Activated naive CD8-positive, alpha-beta T cell treated with anti-CD3 and anti-CD28 coated beads for 36 hours (primary cell): ENCODE results near the gene DNAJC24. TPM values are rescaled to one million over a fixed set of nuclear protein-coding genes. Genes with fewer than 3 reads are reported as not detected.

ENCODE experiments used
- DNase-seq: peaks from one replicate; pipeline ENCODE4 v3.0.0; 2021
- H3K27ac Mint-ChIP-seq: one replicate; pipeline ENCODE4 v1.8.0; 2022; ENCODE audit warnings: mild to moderate bottlenecking, moderate library complexity, mixed read lengths
- H3K27me3 Mint-ChIP-seq: one replicate; pipeline ENCODE4 v1.8.0; 2022; ENCODE audit warnings: mild to moderate bottlenecking, mixed read lengths
- H3K36me3 Mint-ChIP-seq: one replicate; pipeline ENCODE4 v1.8.0; 2021; ENCODE audit warnings: mild to moderate bottlenecking, mixed read lengths
- H3K4me1 Mint-ChIP-seq: one replicate; pipeline ENCODE4 v1.8.0; 2021; ENCODE audit warnings: mixed read lengths
- H3K4me3 Mint-ChIP-seq: one replicate; pipeline ENCODE4 v1.8.0; 2022; ENCODE audit warnings: mild to moderate bottlenecking, moderate library complexity, mixed read lengths
- H3K9me3 Mint-ChIP-seq: one replicate; pipeline ENCODE4 v1.8.0; 2022; ENCODE audit warnings: mixed read lengths
- total RNA-seq, 2 experiments: library from RNA; stranded (reverse); gene quantifications; one replicate each; pipeline ENCODE4 v1.2.3, GENCODE V29; 2021

DNAJC24 gene
- total RNA-seq, 2 experiments from 2014 or later = 16.3 to 22.8 TPM

DNA sequence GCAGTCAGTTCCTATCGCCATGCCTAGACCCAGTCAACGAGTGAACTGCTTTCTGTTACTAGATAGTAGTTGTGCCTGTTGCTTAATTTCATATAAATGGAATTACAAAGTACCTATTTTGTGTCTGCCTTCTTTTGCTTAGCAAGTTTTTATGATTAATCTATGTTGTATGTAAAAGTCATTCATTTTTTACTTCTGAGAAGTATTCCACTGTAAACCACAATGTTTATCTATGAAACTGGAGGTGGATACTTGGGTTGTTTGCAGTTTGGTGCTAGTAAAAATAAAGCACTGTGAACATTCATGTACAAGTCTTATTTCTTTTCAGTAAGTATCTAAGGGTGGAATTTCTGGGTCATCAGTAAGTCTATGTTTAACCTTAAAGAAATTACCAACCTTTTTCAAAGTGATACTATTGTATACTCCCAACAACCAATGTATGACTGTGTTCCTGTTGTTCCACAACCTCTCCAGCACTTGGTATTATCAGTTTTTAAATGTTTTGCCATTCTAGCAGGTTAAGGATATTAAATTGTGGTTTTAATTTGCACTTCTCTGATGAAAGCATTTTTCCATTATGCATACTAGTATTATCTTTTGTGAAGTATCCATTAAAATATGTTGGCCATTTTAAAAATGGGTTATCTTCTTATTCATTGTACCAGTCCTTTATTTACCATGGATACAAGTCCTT is 68.2 kb downstream of the DNAJC24 start:
- H3K27ac Mint-ChIP-seq = no peak overlapping the region
- peaks cover 7% of the 10 kb centered on the region for H3K4me1 Mint-ChIP-seq
- no peaks in the 10 kb centered on the region for H3K27me3 Mint-ChIP-seq
- H3K4me3 Mint-ChIP-seq = no peak overlapping the region
- peaks cover 13% of the 10 kb centered on the region for H3K36me3 Mint-ChIP-seq
- DNase-seq = no peak
- H3K9me3 Mint-ChIP-seq = peaks cover 12% of the 10 kb centered on the region

GRCh38 chr11:31441296-31441695 is 71.6 kb downstream of the DNAJC24 start:
- no peak for DNase-seq
- H3K9me3 Mint-ChIP-seq = peaks cover 12% of the 10 kb centered on the region
- H3K36me3 Mint-ChIP-seq = peaks cover 22% of the 10 kb centered on the region
- H3K27me3 Mint-ChIP-seq = no peaks in the 10 kb centered on the region
- no peak overlapping the region for H3K27ac Mint-ChIP-seq
- H3K4me3 Mint-ChIP-seq = no peak overlapping the region
- H3K4me1 Mint-ChIP-seq = peaks cover 9% of the 10 kb centered on the region

DNA sequence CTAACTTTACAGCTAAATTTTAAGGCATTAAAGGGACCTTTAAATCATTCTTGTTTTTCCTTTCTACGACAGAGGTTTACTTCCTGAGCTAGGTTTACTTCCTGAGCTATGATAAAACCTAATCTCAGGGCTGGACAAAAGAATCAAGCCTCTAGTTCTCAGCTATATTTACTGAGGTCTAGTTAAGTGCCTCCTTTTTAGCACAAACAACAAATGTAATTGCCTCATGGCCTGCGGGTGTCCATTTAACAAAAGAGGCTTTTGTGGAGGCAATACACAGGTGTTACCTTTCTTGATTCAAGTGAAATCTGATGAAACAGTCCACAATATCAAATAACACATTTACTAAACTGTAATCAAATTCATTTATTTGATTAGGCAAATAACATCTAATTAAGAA is 72.4 kb downstream of the DNAJC24 start:
- Mint-ChIP-seq H3K27ac (no peak overlapping the region), H3K4me3 (no peak overlapping the region), H3K9me3 (peaks cover 12% of the 10 kb centered on the region), H3K36me3 (peaks cover 26% of the 10 kb centered on the region), H3K4me1 (peaks cover 9% of the 10 kb centered on the region), H3K27me3 (no peaks in the 10 kb centered on the region)
- DNase-seq = no peak

DNA sequence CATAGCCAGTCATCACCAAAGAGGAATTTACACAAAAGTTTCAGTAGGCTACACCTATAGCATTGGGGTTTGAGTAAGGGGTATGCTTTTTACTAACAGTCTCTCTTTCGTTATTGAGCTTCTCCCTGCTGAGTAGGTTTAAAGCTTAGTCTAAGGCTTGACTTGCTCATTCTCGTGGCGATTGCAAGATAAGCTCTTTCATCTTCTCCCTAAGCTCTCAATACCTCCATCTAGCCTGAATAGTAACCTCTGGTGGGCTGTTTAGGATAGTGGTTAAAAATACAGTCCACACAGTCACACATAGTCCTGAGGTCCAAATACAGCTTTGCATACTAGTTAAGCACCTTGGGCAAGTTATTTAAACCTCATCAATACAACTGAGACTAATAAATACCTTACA is 74.1 kb downstream of the DNAJC24 start:
- Mint-ChIP-seq H3K9me3 (peaks cover 8% of the 10 kb centered on the region), H3K27ac (no peak overlapping the region), H3K27me3 (no peaks in the 10 kb centered on the region), H3K4me3 (no peak overlapping the region), H3K4me1 (peaks cover 2% of the 10 kb centered on the region), H3K36me3 (peaks cover 32% of the 10 kb centered on the region)
- no peak for DNase-seq

DNA sequence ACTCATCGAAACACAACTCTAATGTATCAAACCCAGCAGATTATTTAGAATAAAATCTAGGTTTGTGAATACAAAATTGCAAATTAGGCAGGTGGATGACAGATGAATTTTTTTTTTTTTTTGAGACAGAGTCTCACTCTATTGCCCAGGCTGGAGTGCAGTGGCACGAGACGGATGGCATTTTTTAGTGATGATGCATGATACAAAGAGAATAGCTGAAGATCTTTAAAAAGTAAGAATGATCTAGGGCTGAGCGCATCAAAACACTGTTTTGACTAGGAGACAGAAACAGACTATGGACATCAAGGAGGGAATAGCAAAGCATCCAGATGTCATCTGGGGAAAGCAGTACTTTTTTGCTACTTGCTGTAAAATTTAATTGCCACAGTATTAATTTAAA is 76.0 kb downstream of the DNAJC24 start:
- H3K36me3 Mint-ChIP-seq = peaks cover 25% of the 10 kb centered on the region
- no peak overlapping the region for H3K4me3 Mint-ChIP-seq
- no peaks in the 10 kb centered on the region for H3K27me3 Mint-ChIP-seq
- H3K4me1 Mint-ChIP-seq = peaks cover 2% of the 10 kb centered on the region
- no peak for DNase-seq
- peaks cover 1% of the 10 kb centered on the region for H3K9me3 Mint-ChIP-seq
- H3K27ac Mint-ChIP-seq = no peak overlapping the region

DNA sequence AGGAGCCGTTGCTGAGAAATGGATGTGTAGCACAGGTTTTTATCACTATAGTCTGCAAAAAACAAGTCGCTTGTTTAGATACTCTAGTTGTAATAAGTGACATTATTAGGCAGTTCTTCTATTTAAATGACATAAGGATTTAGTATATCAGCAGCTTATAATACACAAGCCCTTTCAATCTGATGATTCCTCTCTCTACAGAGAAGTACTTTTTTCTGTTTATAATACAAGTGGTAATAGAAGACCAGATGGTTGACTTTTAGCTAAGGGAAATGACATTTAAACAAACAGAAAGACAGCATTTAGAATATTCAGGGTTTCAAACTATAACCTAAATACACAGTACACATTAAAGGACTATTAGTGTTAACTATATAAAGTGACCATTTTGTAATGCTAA is 79.4 kb downstream of the DNAJC24 start:
- H3K27ac Mint-ChIP-seq = no peak overlapping the region
- peaks cover 1% of the 10 kb centered on the region for H3K9me3 Mint-ChIP-seq
- H3K4me3 Mint-ChIP-seq = no peak overlapping the region
- H3K36me3 Mint-ChIP-seq = peaks cover 39% of the 10 kb centered on the region
- no peaks in the 10 kb centered on the region for H3K27me3 Mint-ChIP-seq
- DNase-seq = no peak
- no peaks in the 10 kb centered on the region for H3K4me1 Mint-ChIP-seq

- Mint-ChIP-seq H3K4me3 (no peak overlapping the region), H3K36me3 (peaks cover 37% of the 10 kb centered on the region), H3K27me3 (no peaks in the 10 kb centered on the region), H3K4me1 (no peaks in the 10 kb centered on the region), H3K9me3 (peaks cover 1% of the 10 kb centered on the region), H3K27ac (no peak overlapping the region)
- DNase-seq = no peak
Measured at GRCh38 chr11:31450841-31451240, 81.2 kb downstream of the DNAJC24 start.

DNA sequence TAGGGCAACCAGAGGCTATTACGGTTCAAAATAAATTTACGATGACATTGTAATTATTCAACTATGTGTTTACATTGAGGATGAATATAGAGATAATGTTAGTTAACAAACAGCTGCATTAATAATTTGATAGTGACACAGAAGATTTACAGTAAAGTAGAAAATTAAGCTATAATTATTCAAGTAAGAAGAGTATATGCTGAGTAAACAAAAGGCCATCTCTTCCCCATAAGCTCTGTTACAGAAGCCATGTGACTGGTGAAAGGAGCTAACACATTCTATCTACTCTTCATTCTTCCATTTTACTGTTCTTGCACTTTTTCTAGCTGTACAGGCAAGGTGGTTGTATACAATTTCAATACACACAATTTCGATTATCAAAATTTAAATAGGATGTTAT is 85.5 kb downstream of the DNAJC24 start:
- Mint-ChIP-seq H3K36me3 (peaks cover 31% of the 10 kb centered on the region), H3K4me1 (peaks cover 2% of the 10 kb centered on the region), H3K27me3 (no peaks in the 10 kb centered on the region), H3K9me3 (no peaks in the 10 kb centered on the region), H3K4me3 (no peak overlapping the region), H3K27ac (no peak overlapping the region)
- no peak for DNase-seq

GRCh38 chr11:31464436-31464835 is 94.8 kb downstream of the DNAJC24 start:
- Mint-ChIP-seq H3K9me3 (peaks cover 23% of the 10 kb centered on the region), H3K4me3 (no peak overlapping the region), H3K27me3 (no peaks in the 10 kb centered on the region), H3K4me1 (no peaks in the 10 kb centered on the region), H3K36me3 (peaks cover 44% of the 10 kb centered on the region), H3K27ac (no peak overlapping the region)
- no peak for DNase-seq

- Mint-ChIP-seq H3K36me3 (peaks cover 21% of the 10 kb centered on the region), H3K4me3 (no peak overlapping the region), H3K4me1 (peaks cover 3% of the 10 kb centered on the region), H3K9me3 (peaks cover 2% of the 10 kb centered on the region), H3K27me3 (no peaks in the 10 kb centered on the region), H3K27ac (no peak overlapping the region)
- no peak for DNase-seq
Measured at GRCh38 chr11:31474083-31474482, 104.4 kb downstream of the DNAJC24 start.

DNA sequence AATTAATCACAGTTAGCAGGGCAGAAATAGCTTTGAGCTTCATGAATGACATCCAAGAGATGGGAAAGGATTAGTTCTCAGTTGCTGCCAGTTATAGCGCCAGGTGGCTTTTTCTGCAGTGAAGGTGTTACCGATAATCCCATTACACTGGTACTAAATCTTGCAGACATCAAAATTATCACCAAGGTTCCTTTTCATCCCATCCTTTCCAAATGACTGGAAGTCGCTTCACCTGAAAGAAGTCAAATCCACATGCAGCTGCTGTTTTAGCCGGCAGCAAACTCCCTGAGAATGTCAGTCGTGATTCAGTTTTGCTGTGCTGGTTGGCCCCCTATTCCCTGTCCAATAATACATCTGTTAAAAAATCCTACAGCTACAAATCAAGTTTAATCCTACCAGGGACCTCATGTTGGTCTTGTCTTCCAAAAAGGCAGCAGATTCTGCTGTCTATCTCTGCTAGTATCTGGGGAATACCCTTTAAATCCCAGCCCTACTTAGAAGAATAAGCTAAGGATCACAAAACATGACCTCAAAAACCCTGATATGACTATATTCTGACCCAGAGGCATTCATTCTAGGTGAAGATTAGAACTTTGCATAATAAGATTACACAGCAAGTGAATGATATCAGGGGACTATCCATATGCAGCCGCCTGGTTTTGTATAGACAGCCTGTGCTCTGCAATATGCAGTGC is 108.0 kb downstream of the DNAJC24 start:
- no peak overlapping the region for H3K4me3 Mint-ChIP-seq
- H3K36me3 Mint-ChIP-seq = peaks cover 4% of the 10 kb centered on the region
- DNase-seq = no peak
- H3K4me1 Mint-ChIP-seq = peaks cover 6% of the 10 kb centered on the region
- H3K27me3 Mint-ChIP-seq = no peaks in the 10 kb centered on the region
- H3K27ac Mint-ChIP-seq = no peak overlapping the region
- H3K9me3 Mint-ChIP-seq = no peaks in the 10 kb centered on the region

GRCh38 chr11:31478223-31478590 is 108.5 kb downstream of the DNAJC24 start:
- DNase-seq = no peak
- Mint-ChIP-seq H3K27ac (no peak overlapping the region), H3K9me3 (no peaks in the 10 kb centered on the region), H3K36me3 (peaks cover 4% of the 10 kb centered on the region), H3K4me1 (peaks cover 6% of the 10 kb centered on the region), H3K27me3 (no peaks in the 10 kb centered on the region), H3K4me3 (no peak overlapping the region)

DNA sequence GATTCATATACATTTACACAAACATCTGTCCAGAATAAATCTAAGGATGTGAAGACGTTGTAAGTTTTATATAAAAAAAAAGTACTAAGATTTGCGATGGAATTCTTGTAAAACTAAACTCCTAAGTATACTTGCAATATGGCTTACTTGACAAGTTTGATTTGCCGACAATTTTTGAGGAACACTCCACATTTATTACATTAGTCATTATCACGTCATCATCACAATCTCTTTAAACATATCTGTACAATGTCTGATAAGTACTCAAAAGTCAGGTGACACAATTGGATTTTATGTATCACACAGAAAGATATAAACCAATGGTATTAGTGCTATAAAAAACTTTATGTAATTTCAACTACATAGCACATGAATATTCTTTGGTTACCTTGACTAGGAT is 109.4 kb downstream of the DNAJC24 start:
- Mint-ChIP-seq H3K4me1 (peaks cover 6% of the 10 kb centered on the region), H3K36me3 (peaks cover 4% of the 10 kb centered on the region), H3K9me3 (no peaks in the 10 kb centered on the region), H3K4me3 (no peak overlapping the region), H3K27ac (no peak overlapping the region), H3K27me3 (no peaks in the 10 kb centered on the region)
- no peak for DNase-seq

- Mint-ChIP-seq H3K4me1 (peaks cover 6% of the 10 kb centered on the region), H3K27me3 (no peaks in the 10 kb centered on the region), H3K4me3 (no peak overlapping the region), H3K27ac (no peak overlapping the region), H3K36me3 (peaks cover 4% of the 10 kb centered on the region), H3K9me3 (no peaks in the 10 kb centered on the region)
- DNase-seq = no peak
Measured at GRCh38 chr11:31480930-31481329, 111.3 kb downstream of the DNAJC24 start.
